ENCODE results near the gene ZNF594. TPM values are rescaled to one million over a fixed set of nuclear protein-coding genes. Genes with fewer than 3 reads are reported as not detected.
"Not testable (repeated sequence)": the region's sequence is repeated elsewhere in the genome, so short reads cannot be mapped to it uniquely, and the experiment has no call there.

The ZNF594 gene
- total and polyA plus RNA-seq, 4 donors: 1.6 to 14.4 (median 5.0) TPM

DNA sequence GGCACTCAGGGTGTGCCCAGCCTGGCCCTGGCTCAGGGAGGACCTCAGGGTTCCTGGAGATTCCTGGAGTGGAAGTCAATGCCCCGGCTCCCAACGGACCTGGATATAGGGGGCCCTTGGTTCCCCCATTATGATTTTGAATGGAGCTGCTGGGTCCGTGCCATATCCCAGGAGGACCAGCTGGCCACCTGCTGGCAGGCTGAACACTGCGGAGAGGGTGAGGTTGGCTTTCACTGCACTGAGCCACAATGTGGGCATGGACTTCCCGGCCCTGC, 52.3 kb downstream of the ZNF594 start:
- Histone ChIP-seq H3K4me1 (ENCODE audit: control insufficient read depth in 5 of 5, insufficient read depth in 5 of 5, low read length in 5 of 5) (no peaks in the 10 kb centered on the region), H3K36me3 (ENCODE audit: control insufficient read depth in 4 of 4, insufficient read depth in 4 of 4, low read length in 4 of 4) (no peaks in the 10 kb centered on the region), H3K27ac (ENCODE audit: low read depth in 1 of 2, low read length in 1 of 2) (no peak overlapping the region), H3K9me3 (ENCODE audit: control insufficient read depth in 4 of 4, insufficient read depth in 3 of 4, low read length in 3 of 4) (peaks cover 0 to 2% (median 0%) of the 10 kb centered on the region in 4 donors), H3K27me3 (ENCODE audit: control insufficient read depth in 3 of 3, insufficient read depth in 3 of 3, low read length in 2 of 3) (no peaks in the 10 kb centered on the region), H3K4me3 (no peak overlapping the region), H3K9ac (ENCODE audit: insufficient read depth in 1 of 2, low read length in 2 of 2) (no peak overlapping the region)
- DNase-seq: no peak
- TF ChIP-seq, protein P1, sequence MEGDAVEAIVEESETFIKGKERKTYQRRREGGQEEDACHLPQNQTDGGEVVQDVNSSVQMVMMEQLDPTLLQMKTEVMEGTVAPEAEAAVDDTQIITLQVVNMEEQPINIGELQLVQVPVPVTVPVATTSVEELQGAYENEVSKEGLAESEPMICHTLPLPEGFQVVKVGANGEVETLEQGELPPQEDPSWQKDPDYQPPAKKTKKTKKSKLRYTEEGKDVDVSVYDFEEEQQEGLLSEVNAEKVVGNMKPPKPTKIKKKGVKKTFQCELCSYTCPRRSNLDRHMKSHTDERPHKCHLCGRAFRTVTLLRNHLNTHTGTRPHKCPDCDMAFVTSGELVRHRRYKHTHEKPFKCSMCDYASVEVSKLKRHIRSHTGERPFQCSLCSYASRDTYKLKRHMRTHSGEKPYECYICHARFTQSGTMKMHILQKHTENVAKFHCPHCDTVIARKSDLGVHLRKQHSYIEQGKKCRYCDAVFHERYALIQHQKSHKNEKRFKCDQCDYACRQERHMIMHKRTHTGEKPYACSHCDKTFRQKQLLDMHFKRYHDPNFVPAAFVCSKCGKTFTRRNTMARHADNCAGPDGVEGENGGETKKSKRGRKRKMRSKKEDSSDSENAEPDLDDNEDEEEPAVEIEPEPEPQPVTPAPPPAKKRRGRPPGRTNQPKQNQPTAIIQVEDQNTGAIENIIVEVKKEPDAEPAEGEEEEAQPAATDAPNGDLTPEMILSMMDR (IDR thresholded peaks at IDR 0.05; ENCODE audit: control extremely low read depth, extremely low read depth): no peak
- WGBS, 2 donors: 91 to 93% methylated on average over 5 of the region's 5 CpGs
- no peak for ATAC-seq (ENCODE audit: insufficient read depth, low FRiP score)

DNA sequence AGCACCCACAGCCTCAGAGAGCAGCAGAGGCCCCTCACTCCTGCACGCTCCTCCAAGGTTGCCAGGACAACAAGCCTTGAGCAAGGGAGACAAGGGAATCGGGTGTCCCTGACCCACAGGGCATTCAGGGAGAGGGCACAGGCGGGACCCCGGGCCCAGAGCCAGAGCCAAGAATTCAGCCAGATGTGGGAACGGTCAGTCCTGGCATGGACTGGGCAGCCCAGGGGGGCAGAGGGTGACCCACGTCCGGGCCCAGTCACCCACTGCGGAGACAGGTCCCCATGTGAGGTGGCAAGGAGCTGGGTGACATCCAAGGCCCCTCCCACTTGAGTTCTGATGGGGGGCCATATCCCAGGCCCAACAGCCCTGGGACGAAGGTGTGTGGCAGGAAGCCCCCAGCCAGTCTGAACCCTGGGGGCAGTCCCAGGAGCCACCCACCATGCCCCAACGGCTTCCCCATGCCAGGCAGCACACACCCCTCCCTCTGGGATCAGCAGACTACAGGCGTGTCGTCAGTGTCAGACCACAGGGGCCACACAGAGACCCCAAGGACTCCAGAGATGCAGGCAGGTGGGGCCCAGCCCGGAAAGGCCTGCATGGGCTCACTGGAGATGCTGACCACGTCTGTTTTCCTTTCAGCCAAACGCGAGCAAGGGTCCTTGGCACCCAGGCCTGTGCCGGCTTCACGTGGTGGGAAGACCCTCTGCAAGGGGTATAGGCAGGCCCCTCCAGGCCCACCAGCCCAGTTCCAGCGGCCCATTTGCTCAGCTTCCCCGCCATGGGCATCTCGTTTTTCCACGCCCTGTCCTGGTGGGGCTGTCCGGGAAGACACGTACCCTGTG, 52.8 kb downstream of the ZNF594 start:
- H3K9me3 ChIP-seq (ENCODE audit: control insufficient read depth in 4 of 4, insufficient read depth in 3 of 4, low read length in 3 of 4): peaks cover 0 to 2% (median 0%) of the 10 kb centered on the region in 4 donors
- H3K4me3 ChIP-seq: no peak overlapping the region
- 89 to 92% methylated on average over 24 of the region's 24 CpGs for WGBS, 2 donors
- no peaks in the 10 kb centered on the region for H3K4me1 ChIP-seq (ENCODE audit: control insufficient read depth in 5 of 5, insufficient read depth in 5 of 5, low read length in 5 of 5)
- H3K27me3 ChIP-seq (ENCODE audit: control insufficient read depth in 3 of 3, insufficient read depth in 3 of 3, low read length in 2 of 3): no peaks in the 10 kb centered on the region
- H3K9ac ChIP-seq (ENCODE audit: insufficient read depth in 1 of 2, low read length in 2 of 2): no peak overlapping the region
- H3K27ac ChIP-seq (ENCODE audit: low read depth in 1 of 2, low read length in 1 of 2): no peak overlapping the region
- DNase-seq: no peak
- H3K36me3 ChIP-seq (ENCODE audit: control insufficient read depth in 4 of 4, insufficient read depth in 4 of 4, low read length in 4 of 4): no peaks in the 10 kb centered on the region
- TF ChIP-seq, protein P1 (IDR thresholded peaks at IDR 0.05; ENCODE audit: control extremely low read depth, extremely low read depth): no peak
- no peak for ATAC-seq (ENCODE audit: insufficient read depth, low FRiP score)

DNA sequence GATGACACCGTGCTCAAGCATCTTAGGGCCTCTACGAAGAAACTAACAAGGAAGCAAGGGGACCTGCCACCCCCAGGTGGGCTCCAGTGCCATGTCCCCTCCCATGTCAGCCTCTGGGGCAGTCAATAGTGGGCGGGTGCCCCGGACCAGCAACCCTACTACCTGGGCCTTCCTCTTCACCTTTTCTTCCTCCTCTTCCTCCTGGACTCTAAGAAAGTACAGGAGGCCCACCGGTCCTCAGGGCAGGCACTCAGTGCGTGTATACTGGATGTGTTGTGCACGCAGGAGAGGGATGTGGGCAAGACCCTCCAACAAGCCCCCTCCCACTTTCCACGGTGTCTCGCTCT, 53.5 kb downstream of the ZNF594 start:
- not testable (repeated sequence) for H3K27me3 ChIP-seq (ENCODE audit: control insufficient read depth in 3 of 3, insufficient read depth in 3 of 3, low read length in 2 of 3); ATAC-seq (ENCODE audit: insufficient read depth, low FRiP score); H3K4me3 ChIP-seq; H3K9me3 ChIP-seq (ENCODE audit: control insufficient read depth in 4 of 4, insufficient read depth in 3 of 4, low read length in 3 of 4); H3K4me1 ChIP-seq (ENCODE audit: control insufficient read depth in 5 of 5, insufficient read depth in 5 of 5, low read length in 5 of 5); H3K9ac ChIP-seq (ENCODE audit: insufficient read depth in 1 of 2, low read length in 2 of 2); H3K36me3 ChIP-seq (ENCODE audit: control insufficient read depth in 4 of 4, insufficient read depth in 4 of 4, low read length in 4 of 4); H3K27ac ChIP-seq (ENCODE audit: low read depth in 1 of 2, low read length in 1 of 2); DNase-seq
- 91 to 98% methylated on average over 9 of the region's 9 CpGs for WGBS, 2 donors

DNA sequence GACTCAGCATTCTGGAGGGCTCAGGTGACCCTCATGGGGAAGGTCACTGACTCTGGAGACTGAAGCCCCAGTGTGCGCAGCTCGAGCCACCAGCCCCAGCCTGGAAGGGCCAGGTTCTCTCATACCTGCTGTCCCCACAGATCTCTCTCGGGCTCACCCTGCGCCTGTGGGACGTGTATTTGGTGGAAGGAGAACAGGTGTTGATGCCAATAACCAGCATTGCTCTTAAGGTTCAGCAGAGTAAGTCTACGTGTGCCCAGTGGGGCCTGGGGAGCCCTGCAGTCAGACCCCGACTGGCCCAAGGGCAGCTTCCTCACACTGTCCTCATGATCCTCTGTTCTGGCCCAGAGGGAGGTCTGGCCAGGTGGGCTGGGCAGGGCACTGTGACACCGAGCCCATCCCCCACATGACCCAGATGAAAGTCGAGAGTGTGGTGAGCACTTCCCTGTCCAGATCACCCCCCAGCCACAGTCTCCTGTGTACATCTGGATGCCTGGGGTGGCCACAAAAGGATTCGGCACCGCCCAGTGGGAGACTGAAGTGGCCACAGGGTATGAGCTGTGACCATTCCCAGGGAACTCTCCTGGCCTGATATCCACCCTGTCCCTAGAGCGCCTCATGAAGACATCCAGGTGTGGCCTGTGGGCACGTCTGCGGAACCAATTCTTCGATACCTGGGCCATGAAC, 54.0 kb downstream of the ZNF594 start:
- not testable (repeated sequence) for ATAC-seq (ENCODE audit: insufficient read depth, low FRiP score); H3K9me3 ChIP-seq (ENCODE audit: control insufficient read depth in 4 of 4, insufficient read depth in 3 of 4, low read length in 3 of 4)

DNA sequence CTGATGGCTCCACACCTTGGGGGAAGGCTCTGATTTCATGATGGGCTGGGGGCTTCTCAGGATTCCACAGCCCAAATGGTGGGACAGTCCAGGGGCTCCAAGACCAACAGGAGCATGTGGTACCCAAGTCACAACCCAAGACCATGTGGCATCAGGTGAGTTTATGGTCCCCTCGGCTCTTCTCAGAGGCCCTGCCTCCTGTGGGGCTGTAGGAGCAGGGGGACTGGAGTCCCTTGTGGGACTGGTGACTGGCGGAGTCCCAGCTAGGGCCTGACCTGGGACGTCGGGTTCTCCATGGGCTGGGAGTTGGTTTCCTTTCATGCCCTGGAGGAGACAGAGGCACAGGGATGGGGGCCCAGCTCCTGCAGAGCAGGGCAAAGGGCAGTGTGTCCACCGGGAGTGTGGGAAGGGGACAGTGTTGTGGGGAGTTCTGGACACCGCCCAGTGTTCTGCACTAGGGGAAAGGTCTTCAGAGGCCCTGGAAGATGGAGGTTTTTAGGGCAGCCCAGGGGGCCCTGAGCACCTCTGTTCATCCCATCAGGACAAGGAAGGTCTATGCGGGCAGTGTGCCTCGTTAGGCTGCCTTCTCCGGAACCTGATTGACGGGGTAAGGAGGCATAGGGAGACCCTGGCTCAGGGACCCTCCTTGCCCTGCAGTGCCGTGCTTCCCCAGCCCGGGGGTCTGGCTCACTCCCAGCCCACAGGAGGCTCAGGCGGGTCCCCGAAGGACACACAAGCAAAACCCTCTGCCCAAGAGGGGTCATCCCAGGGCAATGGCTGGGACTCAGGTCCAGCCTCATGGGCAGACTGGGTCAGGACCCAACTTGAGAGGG, 54.9 kb downstream of the ZNF594 start:
- DNase-seq; H3K27me3 ChIP-seq (ENCODE audit: control insufficient read depth in 3 of 3, insufficient read depth in 3 of 3, low read length in 2 of 3); H3K27ac ChIP-seq (ENCODE audit: low read depth in 1 of 2, low read length in 1 of 2); H3K9ac ChIP-seq (ENCODE audit: insufficient read depth in 1 of 2, low read length in 2 of 2); H3K9me3 ChIP-seq (ENCODE audit: control insufficient read depth in 4 of 4, insufficient read depth in 3 of 4, low read length in 3 of 4); H3K4me3 ChIP-seq; H3K36me3 ChIP-seq (ENCODE audit: control insufficient read depth in 4 of 4, insufficient read depth in 4 of 4, low read length in 4 of 4); ATAC-seq (ENCODE audit: insufficient read depth, low FRiP score); H3K4me1 ChIP-seq (ENCODE audit: control insufficient read depth in 5 of 5, insufficient read depth in 5 of 5, low read length in 5 of 5): not testable (repeated sequence)
- WGBS, 2 donors: 88 to 93% methylated on average over 14 of the region's 14 CpGs

More for the DNA sequence above, 54.0 kb downstream of the ZNF594 start:
- not testable (repeated sequence) for H3K4me3 ChIP-seq; H3K9ac ChIP-seq (ENCODE audit: insufficient read depth in 1 of 2, low read length in 2 of 2); H3K36me3 ChIP-seq (ENCODE audit: control insufficient read depth in 4 of 4, insufficient read depth in 4 of 4, low read length in 4 of 4); H3K4me1 ChIP-seq (ENCODE audit: control insufficient read depth in 5 of 5, insufficient read depth in 5 of 5, low read length in 5 of 5); DNase-seq; H3K27me3 ChIP-seq (ENCODE audit: control insufficient read depth in 3 of 3, insufficient read depth in 3 of 3, low read length in 2 of 3); H3K27ac ChIP-seq (ENCODE audit: low read depth in 1 of 2, low read length in 1 of 2)
- 88 to 97% methylated on average over 13 to 15 of the region's 15 CpGs for WGBS, 2 donors

All from lung (tissue), 12 donors.